Kidney (tissue), 14 donors: ENCODE results near the gene PDE9A. TPM values are rescaled to one million over a fixed set of nuclear protein-coding genes. Genes with fewer than 3 reads are reported as not detected.

ENCODE experiments used
- DNase-seq, 5 donors: peaks; one replicate each; pipeline ENCODE4 v3.0.0-alpha.2; 2013 to 2020
- FAIRE-seq: peaks from 2 replicates; lab custom pipeline; 2012; peaks lifted over from hg19 to GRCh38; lab: Jason Lieb, UNC
- H3K27ac ChIP-seq, 2 donors: one replicate each; pipeline ENCODE4 v1.7.0; 2013; ENCODE audit warnings: low read depth in 2 of 2, low read length in 2 of 2, inconsistent platforms in 1 of 2
- H3K27me3 ChIP-seq: one replicate; pipeline ENCODE4 v1.7.1; 2013; ENCODE audit warnings: low read length, inconsistent platforms; ENCODE audit not compliant: control insufficient read depth, insufficient read depth
- H3K36me3 ChIP-seq, 3 donors: one replicate each; pipeline versions ENCODE4 v1.7.0 to v1.7.1; 2013; ENCODE audit warnings: low read length in 3 of 3, control low read depth in 1 of 3, inconsistent platforms in 1 of 3; ENCODE audit not compliant: insufficient read depth in 3 of 3, control insufficient read depth in 2 of 3
- H3K4me1 ChIP-seq, 3 donors: one replicate each; pipeline versions ENCODE4 v1.7.0 to v1.7.1; 2013; ENCODE audit warnings: low read length in 3 of 3, inconsistent platforms in 1 of 3, low read depth in 1 of 3; ENCODE audit not compliant: control insufficient read depth in 2 of 3, insufficient read depth in 2 of 3
- H3K4me3 ChIP-seq, 3 donors: one replicate each; pipeline versions ENCODE4 v1.7.0 to v1.8.1; 2013; ENCODE audit warnings: low read length in 3 of 3, control low read depth in 1 of 3, inconsistent platforms in 1 of 3
- H3K9ac ChIP-seq, 3 donors: one replicate each; pipeline versions ENCODE4 v1.7.0 to v1.7.1; 2013; ENCODE audit warnings: low read length in 3 of 3, control low read depth in 1 of 3, inconsistent platforms in 1 of 3
- H3K9me3 ChIP-seq, 3 donors: one replicate each; pipeline versions ENCODE4 v1.7.0 to v1.7.1; 2013; ENCODE audit warnings: low read length in 3 of 3, control low read depth in 1 of 3, inconsistent platforms in 1 of 3; ENCODE audit not compliant: control insufficient read depth in 2 of 3, insufficient read depth in 1 of 3
- CTCF ChIP-seq: IDR thresholded peaks from 3 replicates; pipeline ENCODE4 v1.5.1; 2012; ENCODE audit warnings: mild to moderate bottlenecking, moderate library complexity, borderline replicate concordance; ENCODE audit not compliant: insufficient read depth; ENCODE audit errors: extremely low read depth
- intact Hi-C: fragments of 100-400 bp; cut with DNase I; formaldehyde crosslinking; loops from one replicate; pipeline ENCODE4 v1.11.1; 2022
- polyA plus RNA-seq: library from polyadenylated mRNA; stranded (reverse); fragments of 350-450 nt; fragmentation: Illumina TruSeq; extraction: RNeasy Lipid Tissue Mini Kit (QIAGEN cat#74804); gene quantifications from one replicate; pipeline ENCODE4 v1.2.3, GENCODE V29; 2014; ENCODE audit warnings: low read depth, low replicate concordance; ENCODE audit not compliant: insufficient read depth
- total RNA-seq: library from RNA; stranded (reverse); fragmentation: NEBNext Ultra II Directional; extraction: Animal tissue kit (Norgen Biotek cat#: 25700); gene quantifications from one replicate; pipeline ENCODE4 v1.2.1, GENCODE V29; 2021
- donor health status: control.
- donor health status: control.
- donor health status: control.
- donor health status: control.
- donor health status: control.
- donor health status: DM: yes; HTN: yes; CAD: no.
- donor health status: Normal renal cell carcinoma (clear cell type).

The PDE9A gene
- total and polyA plus RNA-seq, 2 donors from 2014 or later = 30.1 to 39.0 TPM

GRCh38 chr21:42655796-42656770, 2.7 kb downstream of the PDE9A start:
- TF ChIP-seq CTCF = no peak
- Histone ChIP-seq H3K4me1 (peaks cover 3 to 34% (median 16%) of the 10 kb centered on the region in 3 donors), H3K9me3 (no peaks in the 10 kb centered on the region), H3K27me3 (no peaks in the 10 kb centered on the region), H3K4me3 (peak overlapping the region; percentile 20 to 73 (median 50)), H3K9ac (peak overlapping the region in 2 of 3 donors; percentile 24 to 51), H3K36me3 (no peaks in the 10 kb centered on the region), H3K27ac (peak overlapping the region in 1 of 2 donors; percentile 46)
- peak in 4 of 5 donors; percentile 52 to 77 (median 68) for DNase-seq
- intact Hi-C loops = loop anchor here (10.0 kb wide), 1 partner anchor 59 kb away; no protein-coding TSS in a partner anchor
- no peak for FAIRE-seq

GRCh38 chr21:42656872-42657271, 3.5 kb downstream of the PDE9A start:
- Histone ChIP-seq H3K4me1 (peaks cover 3 to 34% (median 16%) of the 10 kb centered on the region in 3 donors), H3K9me3 (no peaks in the 10 kb centered on the region), H3K36me3 (no peaks in the 10 kb centered on the region), H3K4me3 (no peak overlapping the region), H3K27ac (no peak overlapping the region), H3K27me3 (no peaks in the 10 kb centered on the region), H3K9ac (no peak overlapping the region)
- peak in 1 of 5 donors; percentile 30 for DNase-seq
- intact Hi-C loops = loop anchor here (10.0 kb wide), 1 partner anchor 58 kb away; no protein-coding TSS in a partner anchor
- no peak for TF ChIP-seq CTCF
- no peak for FAIRE-seq

GRCh38 chr21:42657676-42658319, 4.4 kb downstream of the PDE9A start:
- Histone ChIP-seq H3K4me3 (no peak overlapping the region), H3K27me3 (no peaks in the 10 kb centered on the region), H3K27ac (no peak overlapping the region), H3K36me3 (peaks cover 0 to 6% (median 1%) of the 10 kb centered on the region in 3 donors), H3K9me3 (no peaks in the 10 kb centered on the region), H3K9ac (no peak overlapping the region), H3K4me1 (peaks cover 3 to 31% (median 15%) of the 10 kb centered on the region in 3 donors)
- DNase-seq (peak in 1 of 5 donors; percentile 65), FAIRE-seq (no peak)
- no peak for TF ChIP-seq CTCF
- intact Hi-C loops = loop anchor here (10.0 kb wide), 1 partner anchor 57 kb away; no protein-coding TSS in a partner anchor
